ENCODE results near the gene GLG1.
"Not testable (repeated sequence)": the region's sequence is repeated elsewhere in the genome, so short reads cannot be mapped to it uniquely, and the experiment has no call there.

The GLG1 gene

GRCh38 chr16:74409185-74409981 is 197.5 kb downstream of the GLG1 start:
- not testable (repeated sequence) for DNase-seq (ENCODE audit: low read depth in 2 of 2)

- not testable (repeated sequence) for DNase-seq (ENCODE audit: low read depth in 2 of 2)
Observed at GRCh38 chr16:74407362-74407705, 199.6 kb downstream of the GLG1 start.

GRCh38 chr16:74406600-74407361 is 200.1 kb downstream of the GLG1 start:
- DNase-seq (ENCODE audit: low read depth in 2 of 2), result not testable (repeated sequence)

GRCh38 chr16:74404148-74404933 is 202.6 kb downstream of the GLG1 start:
- DNase-seq (ENCODE audit: low read depth in 2 of 2), result not testable (repeated sequence)

- not testable (repeated sequence) for DNase-seq (ENCODE audit: low read depth in 2 of 2)
Observed at GRCh38 chr16:74400238-74400637, 206.7 kb downstream of the GLG1 start.

- DNase-seq (ENCODE audit: low read depth in 2 of 2), result not testable (repeated sequence)
Observed at GRCh38 chr16:74398212-74398895, 208.6 kb downstream of the GLG1 start.

Measured in stimulated activated CD8-positive, alpha-beta memory T cell treated with anti-CD3 and anti-CD28 coated beads, Interleukin-2, amount 100 ng/mL, for 1 hour (primary cell).